NCI-H146 treated with DMSO at 0.1 percent for 48 hours (cell line): ENCODE measurements around the gene TFEB.
A peak's percentile ranks its signal among the peaks of the same experiment; 100 is the strongest.

Experiments used
- DNase-seq: peaks from one replicate; lab custom pipeline; 2025; ENCODE audit not compliant: unreplicated experiment; lab: John Stamatoyannopoulos, UW

The TFEB gene

GRCh38 chr6:41691426-41692079 is 43.9 kb downstream of the TFEB start:
- no peak for DNase-seq

GRCh38 chr6:41690541-41691330 is 44.7 kb downstream of the TFEB start:
- no peak for DNase-seq

- DNase-seq: no peak
Measured at GRCh38 chr6:41689171-41690008, 46.0 kb downstream of the TFEB start.

- DNase-seq: no peak
Measured at GRCh38 chr6:41688256-41688965, 47.0 kb downstream of the TFEB start.

- DNase-seq: no peak
Measured at GRCh38 chr6:41687501-41688175, 47.8 kb downstream of the TFEB start.

GRCh38 chr6:41685641-41686380 is 49.6 kb downstream of the TFEB start:
- DNase-seq: no peak

- no peak for DNase-seq
Measured at GRCh38 chr6:41684311-41685180, 50.9 kb downstream of the TFEB start.

- DNase-seq: peak; percentile 63
Measured at GRCh38 chr6:41683523-41684310, 51.7 kb downstream of the TFEB start.

- DNase-seq: peak; percentile 44
Measured at GRCh38 chr6:41683273-41683522, 52.2 kb downstream of the TFEB start.

- DNase-seq: peak; percentile 46
Measured at GRCh38 chr6:41682497-41683272, 52.7 kb downstream of the TFEB start.

- peak; percentile 94 for DNase-seq
Measured at GRCh38 chr6:41682056-41682477, 53.3 kb downstream of the TFEB start.

GRCh38 chr6:41680182-41680965 is 55.0 kb downstream of the TFEB start:
- DNase-seq: no peak

- no peak for DNase-seq
Measured at GRCh38 chr6:41679696-41680095, 55.7 kb downstream of the TFEB start.

GRCh38 chr6:41678511-41679084 is 56.8 kb downstream of the TFEB start:
- no peak for DNase-seq

- DNase-seq: no peak
Measured at GRCh38 chr6:41677124-41677921, 58.1 kb downstream of the TFEB start.

GRCh38 chr6:41676431-41676830 is 59.0 kb downstream of the TFEB start:
- DNase-seq: no peak
